ENCODE measurements around the gene METTL27.

- TF ChIP-seq POLR2A (IDR thresholded peaks at IDR 0.05), result peak in 1 of 2 donors; percentile 43
- TF ChIP-seq, protein P1, sequence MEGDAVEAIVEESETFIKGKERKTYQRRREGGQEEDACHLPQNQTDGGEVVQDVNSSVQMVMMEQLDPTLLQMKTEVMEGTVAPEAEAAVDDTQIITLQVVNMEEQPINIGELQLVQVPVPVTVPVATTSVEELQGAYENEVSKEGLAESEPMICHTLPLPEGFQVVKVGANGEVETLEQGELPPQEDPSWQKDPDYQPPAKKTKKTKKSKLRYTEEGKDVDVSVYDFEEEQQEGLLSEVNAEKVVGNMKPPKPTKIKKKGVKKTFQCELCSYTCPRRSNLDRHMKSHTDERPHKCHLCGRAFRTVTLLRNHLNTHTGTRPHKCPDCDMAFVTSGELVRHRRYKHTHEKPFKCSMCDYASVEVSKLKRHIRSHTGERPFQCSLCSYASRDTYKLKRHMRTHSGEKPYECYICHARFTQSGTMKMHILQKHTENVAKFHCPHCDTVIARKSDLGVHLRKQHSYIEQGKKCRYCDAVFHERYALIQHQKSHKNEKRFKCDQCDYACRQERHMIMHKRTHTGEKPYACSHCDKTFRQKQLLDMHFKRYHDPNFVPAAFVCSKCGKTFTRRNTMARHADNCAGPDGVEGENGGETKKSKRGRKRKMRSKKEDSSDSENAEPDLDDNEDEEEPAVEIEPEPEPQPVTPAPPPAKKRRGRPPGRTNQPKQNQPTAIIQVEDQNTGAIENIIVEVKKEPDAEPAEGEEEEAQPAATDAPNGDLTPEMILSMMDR (IDR thresholded peaks at IDR 0.05), result no peak
These were observed 10.3 kb downstream of the METTL27 start for GRCh38 chr7:73831834-73832651.

Data from uterus (tissue), 2 donors.